ENCODE results near the gene NBAS. TPM values are rescaled to one million over a fixed set of nuclear protein-coding genes. Genes with fewer than 3 reads are reported as not detected.

Gene NBAS
- total and polyA plus RNA-seq, 8 donors, result 14.5 to 96.2 (median 41.2) TPM

GRCh38 chr2:15168116-15168515 is 393.0 kb downstream of the NBAS start:
- peaks cover 0 to 12% (median 2%) of the 10 kb centered on the region in 4 donors for H3K4me1 ChIP-seq
- WGBS, 5 donors, result 88 to 95% (median 91%) methylated on average over 6 of the region's 6 CpGs
- H3K9me3 ChIP-seq, result no peaks in the 10 kb centered on the region
- no peak for TF ChIP-seq POLR2AphosphoS5 (IDR thresholded peaks at IDR 0.05)
- no peak for TF ChIP-seq EP300 (IDR thresholded peaks at IDR 0.05)
- no peak for TF ChIP-seq POLR2A (IDR thresholded peaks at IDR 0.05)
- no peak for TF ChIP-seq CTCF (IDR thresholded peaks at IDR 0.05)
- no peak overlapping the region for H3K27ac ChIP-seq
- intact Hi-C loops (cut with DNase I; ENCODE audit: low total_unique reads), result no loop called here
- no peaks in the 10 kb centered on the region for H3K27me3 ChIP-seq
- no peak overlapping the region for H3K4me3 ChIP-seq
- DNase-seq, result no peak
- peaks cover 0 to 29% (median 23%) of the 10 kb centered on the region in 4 donors for H3K36me3 ChIP-seq

GRCh38 chr2:15166878-15167277 is 394.3 kb downstream of the NBAS start:
- peaks cover 0 to 29% (median 23%) of the 10 kb centered on the region in 4 donors for H3K36me3 ChIP-seq
- no peaks in the 10 kb centered on the region for H3K27me3 ChIP-seq
- intact Hi-C loops (cut with DNase I; ENCODE audit: low total_unique reads), result no loop called here
- no peak overlapping the region for H3K4me3 ChIP-seq
- WGBS, 5 donors, result 92 to 97% (median 95%) methylated on average over 12 of the region's 12 CpGs
- no peak overlapping the region for H3K27ac ChIP-seq
- peaks cover 0 to 12% (median 2%) of the 10 kb centered on the region in 4 donors for H3K4me1 ChIP-seq
- no peaks in the 10 kb centered on the region for H3K9me3 ChIP-seq
- TF ChIP-seq EP300 (IDR thresholded peaks at IDR 0.05), result no peak
- no peak for TF ChIP-seq POLR2A (IDR thresholded peaks at IDR 0.05)
- TF ChIP-seq CTCF (IDR thresholded peaks at IDR 0.05), result no peak
- TF ChIP-seq POLR2AphosphoS5 (IDR thresholded peaks at IDR 0.05), result no peak
- DNase-seq, result no peak

GRCh38 chr2:15163326-15163725 is 397.8 kb downstream of the NBAS start:
- DNase-seq, result no peak
- intact Hi-C loops (cut with DNase I; ENCODE audit: low total_unique reads), result no loop called here
- WGBS, 5 donors, result 39 to 90% (median 88%) methylated on average over 2 of the region's 2 CpGs

DNA sequence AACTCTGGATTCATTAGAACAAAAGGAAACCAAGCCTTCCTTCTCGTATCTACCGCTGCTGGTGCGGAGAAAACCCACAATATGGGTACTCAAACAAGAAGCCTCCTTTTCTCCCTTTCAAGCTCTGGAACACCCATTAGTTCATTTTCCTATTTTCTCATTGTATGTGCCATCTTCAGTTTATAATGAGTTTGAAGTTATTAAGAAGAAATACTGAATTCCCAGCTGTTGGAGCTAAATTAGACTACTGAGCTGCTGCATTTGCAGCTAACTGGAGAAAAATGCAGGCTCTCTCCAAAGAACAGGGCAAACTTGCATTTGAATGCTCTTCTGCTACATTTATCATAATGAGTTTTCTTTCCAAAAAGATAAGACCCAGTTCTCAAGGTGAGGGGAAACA is 398.5 kb downstream of the NBAS start:
- 91 to 98% (median 97%) methylated on average over 3 of the region's 3 CpGs for WGBS, 5 donors
- intact Hi-C loops (cut with DNase I; ENCODE audit: low total_unique reads), result no loop called here
- Histone ChIP-seq H3K4me1 (peaks cover 6 to 12% (median 10%) of the 10 kb centered on the region in 4 donors), H3K9me3 (no peaks in the 10 kb centered on the region), H3K27ac (no peak overlapping the region), H3K36me3 (peaks cover 0 to 29% (median 21%) of the 10 kb centered on the region in 4 donors), H3K4me3 (no peak overlapping the region), H3K27me3 (no peaks in the 10 kb centered on the region)
- TF ChIP-seq POLR2A (IDR thresholded peaks at IDR 0.05), result no peak
- TF ChIP-seq POLR2AphosphoS5 (IDR thresholded peaks at IDR 0.05), result no peak
- DNase-seq, result no peak

More at GRCh38 chr2:15163326-15163725, 397.8 kb downstream of the NBAS start:
- Histone ChIP-seq H3K9me3 (no peaks in the 10 kb centered on the region), H3K4me3 (no peak overlapping the region), H3K27me3 (no peaks in the 10 kb centered on the region), H3K27ac (no peak overlapping the region), H3K36me3 (peaks cover 0 to 29% (median 21%) of the 10 kb centered on the region in 4 donors), H3K4me1 (peaks cover 6 to 12% (median 10%) of the 10 kb centered on the region in 4 donors)
- TF ChIP-seq POLR2A (IDR thresholded peaks at IDR 0.05) (no peak), EP300 (IDR thresholded peaks at IDR 0.05) (no peak), CTCF (IDR thresholded peaks at IDR 0.05) (no peak), POLR2AphosphoS5 (IDR thresholded peaks at IDR 0.05) (no peak)

- peaks cover 6 to 12% (median 10%) of the 10 kb centered on the region in 4 donors for H3K4me1 ChIP-seq
- peak in 1 of 2 donors; percentile 23 for DNase-seq
- TF ChIP-seq CTCF (IDR thresholded peaks at IDR 0.05) (no peak), POLR2AphosphoS5 (IDR thresholded peaks at IDR 0.05) (no peak), POLR2A (IDR thresholded peaks at IDR 0.05) (no peak), EP300 (IDR thresholded peaks at IDR 0.05) (no peak)
- WGBS, 5 donors, result 57 to 63% (median 60%) methylated on average over 9 of the region's 9 CpGs
- intact Hi-C loops (cut with DNase I; ENCODE audit: low total_unique reads), result no loop called here
- no peak overlapping the region for H3K4me3 ChIP-seq
- H3K36me3 ChIP-seq, result peaks cover 0 to 7% (median under 1%) of the 10 kb centered on the region in 4 donors
- H3K9me3 ChIP-seq, result no peaks in the 10 kb centered on the region
- H3K27me3 ChIP-seq, result no peaks in the 10 kb centered on the region
- no peak overlapping the region for H3K27ac ChIP-seq
These were observed 400.7 kb downstream of the NBAS start for GRCh38 chr2:15160201-15160991.
